HCT116 (cell line): ENCODE results near the gene SPON1. TPM values are rescaled to one million over a fixed set of nuclear protein-coding genes. Genes with fewer than 3 reads are reported as not detected.

Experiments used
- ATAC-seq: fragments of 200-7000 bp; cut with Tn5 transposase; 2 replicates; pipeline ENCODE4 v1.9.1; 2020; ENCODE audit warnings: mild to moderate bottlenecking, moderate library complexity
- BruUV-seq: library from RNA; stranded (reverse); fragments of 400-500 nt; replicated peaks from 2 replicates; lab custom pipeline; 2021; lab: Mats Ljungman, UMichigan
- CTCF ChIA-PET: fragments of 300-600 bp; sonication (Branson Sonifier 250); formaldehyde crosslinking; loops from one replicate; lab custom pipeline; 2021; ENCODE audit warnings: antibody characterized with exemption; lab: Charles Lee
- POLR2A ChIA-PET: fragments of 300-600, 350-600 bp; sonication (Branson Sonifier 250); formaldehyde crosslinking; loops from one replicate; lab custom pipeline; 2021; ENCODE audit warnings: antibody characterized with exemption; lab: Charles Lee
- RAD21 ChIA-PET, 2 experiments: fragments of 300-600 bp; sonication (Branson Sonifier 250); formaldehyde crosslinking; loops; one replicate each; lab custom pipeline; 2023; ENCODE audit warnings: low total read pairs in 2 of 2; ENCODE audit not compliant: uncharacterized antibody in 2 of 2, unreplicated experiment in 2 of 2, low non-redundant PET in 1 of 2; lab: Charles Lee
- DNase-seq: peaks from one replicate; pipeline ENCODE4 v3.0.0-alpha.2; 2010; ENCODE audit warnings: low read depth, low spot score
- H2AFZ ChIP-seq: fragments of 200-600 bp; shearing (Covaris generic), sonication (generic); 2 replicates; pipeline ENCODE4 v1.6.1; 2017; ENCODE audit warnings: low read depth, mixed run types, mixed read lengths, antibody characterized with exemption, low read length; ENCODE audit not compliant: poor library complexity, severe bottlenecking
- H3K27ac ChIP-seq: 2 replicates; pipeline ENCODE4 v1.5.1; 2012; ENCODE audit warnings: low read depth, low read length
- H3K27me3 ChIP-seq: fragments of 200-600 bp; sonication (generic); 2 replicates; pipeline ENCODE4 v1.6.1; 2016; ENCODE audit warnings: mixed run types, low read length, mixed read lengths; ENCODE audit not compliant: insufficient read depth
- H3K36me3 ChIP-seq, 2 experiments: fragments of 200-500 bp in 1 of 2; fragments of 200-600 bp in 1 of 2; sonication (Bioruptor generic) in 1 of 2; sonication (generic) in 1 of 2; 2 replicates each; pipeline versions ENCODE4 v1.5.1 to v1.6.1; 2014 to 2016; ENCODE audit warnings: low read length in 2 of 2, inconsistent platforms in 1 of 2, mixed read lengths in 1 of 2, mixed run types in 1 of 2; ENCODE audit not compliant: insufficient read depth in 2 of 2, control insufficient read depth in 1 of 2
- H3K4me1 ChIP-seq, 2 experiments: fragments of 200-600 bp in 1 of 2; sonication (generic) in 1 of 2; 2 replicates each; pipeline versions ENCODE4 v1.5.1 to v1.6.1; 2012 to 2017; ENCODE audit warnings: low read length in 2 of 2, inconsistent platforms in 1 of 2, mild to moderate bottlenecking in 1 of 2, mixed read lengths in 1 of 2, mixed run types in 1 of 2, moderate library complexity in 1 of 2; ENCODE audit not compliant: insufficient read depth in 2 of 2, control insufficient read depth in 1 of 2
- H3K4me2 ChIP-seq: fragments of 200-600 bp; sonication (generic); 2 replicates; pipeline ENCODE4 v1.6.1; 2017; ENCODE audit warnings: mixed run types, low read length, mixed read lengths
- H3K4me3 ChIP-seq, 2 experiments: fragments of 200-600 bp in 1 of 2; sonication (generic) in 1 of 2; replicated peaks in 1 of 2; 2 replicates each; pipeline ENCODE4 v1.5.1; 2011 to 2016; ENCODE audit warnings: low read length in 2 of 2, control low read depth in 1 of 2, low read depth in 1 of 2, mild to moderate bottlenecking in 1 of 2, mixed read lengths in 1 of 2, mixed run types in 1 of 2
- H3K79me2 ChIP-seq: fragments of 200-600 bp; sonication (generic); 2 replicates; pipeline ENCODE4 v1.6.1; 2017; ENCODE audit warnings: mild to moderate bottlenecking, mixed run types, low read length, moderate library complexity, mixed read lengths; ENCODE audit not compliant: insufficient read depth
- H3K9ac ChIP-seq: fragments of 200-600 bp; sonication (generic); 2 replicates; pipeline ENCODE4 v1.6.1; 2016; ENCODE audit warnings: low read length, mixed read lengths
- H3K9me2 ChIP-seq: fragments of 200-600 bp; sonication (generic), shearing (Covaris generic); 2 replicates; pipeline ENCODE4 v1.6.1; 2017; ENCODE audit warnings: mixed run types, mild to moderate bottlenecking, moderate library complexity; ENCODE audit not compliant: insufficient read depth
- H3K9me3 ChIP-seq, 2 experiments: fragments of 200-500 bp in 1 of 2; fragments of 200-600 bp in 1 of 2; sonication (Bioruptor generic) in 1 of 2; sonication (generic) in 1 of 2; 2 replicates each; pipeline ENCODE4 v1.6.1; 2014 to 2017; ENCODE audit warnings: low read length in 2 of 2, mixed read lengths in 2 of 2, inconsistent platforms in 1 of 2, low read depth in 1 of 2, mild to moderate bottlenecking in 1 of 2, mixed run types in 1 of 2, moderate library complexity in 1 of 2; ENCODE audit not compliant: control insufficient read depth in 1 of 2, insufficient read depth in 1 of 2
- H4K20me1 ChIP-seq: fragments of 200-600 bp; sonication (generic), shearing (Covaris generic); 2 replicates; pipeline ENCODE4 v1.6.1; 2017; ENCODE audit warnings: mixed run types, mild to moderate bottlenecking, moderate library complexity; ENCODE audit not compliant: insufficient read depth
- ELF1 ChIP-seq: IDR thresholded peaks from 2 replicates; pipeline ENCODE4 v1.6.1; 2012; ENCODE audit warnings: low read depth, borderline replicate concordance
- EZH2 ChIP-seq: fragments of 200-600 bp; sonication (generic); IDR thresholded peaks from 2 replicates; pipeline ENCODE4 v1.6.1; 2017; ENCODE audit warnings: antibody characterized with exemption, mixed run types
- FOSL1 ChIP-seq: IDR thresholded peaks from 2 replicates; pipeline ENCODE4 v1.6.1; 2012; ENCODE audit warnings: low read depth
- POLR2A ChIP-seq: IDR thresholded peaks from 2 replicates; pipeline ENCODE4 v1.7.0; 2011; ENCODE audit warnings: borderline replicate concordance; ENCODE audit not compliant: insufficient read depth, insufficient read length; ENCODE audit errors: extremely low read depth
- POLR2AphosphoS5 ChIP-seq: IDR thresholded peaks from 2 replicates; pipeline ENCODE4 v1.6.1; 2011; ENCODE audit warnings: mild to moderate bottlenecking, low read depth, low read length, moderate library complexity
- SP1 ChIP-seq: IDR thresholded peaks from 2 replicates; pipeline ENCODE4 v1.6.1; 2012; ENCODE audit warnings: low read depth
- intact Hi-C: fragments of 100-400 bp; cut with micrococcal nuclease; formaldehyde crosslinking; loops from 2 replicates; pipeline ENCODE4 v1.10.0; 2022
- total RNA-seq: library from RNA; stranded (reverse); gene quantifications from one replicate; pipeline ENCODE4 v1.2.1, GENCODE V29; 2021; ENCODE audit not compliant: unreplicated experiment
- TF ChIP-seq, protein P1 (sequence below): IDR thresholded peaks from 2 replicates; pipeline ENCODE4 v1.6.1; 2011; ENCODE audit warnings: mild to moderate bottlenecking, low read length, moderate library complexity; ENCODE audit not compliant: insufficient replicate concordance; ENCODE audit errors: extremely low read depth

The SPON1 gene
- total RNA-seq, 1 experiment from 2014 or later: 0.17 TPM

DNA sequence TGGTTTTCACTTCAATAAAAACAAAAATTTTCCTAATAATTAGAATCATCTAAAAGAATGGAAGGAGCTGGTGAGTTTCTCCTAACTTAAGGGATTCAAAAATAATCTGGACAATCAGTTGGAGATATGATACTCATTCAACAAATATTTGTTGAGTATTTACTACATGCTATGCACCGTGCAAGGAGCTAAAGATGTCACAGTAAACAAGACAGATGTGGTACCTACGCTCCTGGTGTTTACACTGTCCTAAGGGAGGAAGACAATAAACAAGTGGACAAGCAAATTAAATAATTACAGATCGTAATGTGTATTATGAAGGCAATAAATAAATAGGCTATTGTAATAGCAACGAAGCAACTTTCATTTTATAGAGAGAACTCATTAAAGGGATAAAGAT, 9.9 kb upstream of the SPON1 start:
- Histone ChIP-seq H3K9me3 (no peaks in the 10 kb centered on the region), H3K9me2 (no peaks in the 10 kb centered on the region), H4K20me1 (no peaks in the 10 kb centered on the region), H2AFZ (no peak overlapping the region), H3K4me2 (peak overlapping the region; percentile 10; the same call in 1 of the 2 replicates), H3K27ac (no peak overlapping the region), H3K4me1 (peaks cover 0 to 5% of the 10 kb centered on the region in 2 experiments; a peak in 1 of 4 replicates), H3K79me2 (no peaks in the 10 kb centered on the region), H3K4me3 (no peak overlapping the region), H3K27me3 (peaks cover 16% of the 10 kb centered on the region; the same call in 1 of the 2 replicates), H3K36me3 (no peaks in the 10 kb centered on the region), H3K9ac (no peak overlapping the region)
- ATAC-seq (no peak), DNase-seq (no peak)
- CTCF ChIA-PET: interaction anchor here (1.3 to 1.9 kb wide), 3 partner anchors 176 to 183 kb away, joined by 3 to 9 read pairs (median 6); no protein-coding TSS in a partner anchor
- RAD21 ChIA-PET: no interaction called here
- intact Hi-C loops: no loop called here
- BruUV-seq: no TSS peak
- POLR2A ChIA-PET: no interaction called here
- no peak for TF ChIP-seq EZH2

GRCh38 chr11:13954591-13954990, 7.9 kb upstream of the SPON1 start:
- TF ChIP-seq, protein P1, sequence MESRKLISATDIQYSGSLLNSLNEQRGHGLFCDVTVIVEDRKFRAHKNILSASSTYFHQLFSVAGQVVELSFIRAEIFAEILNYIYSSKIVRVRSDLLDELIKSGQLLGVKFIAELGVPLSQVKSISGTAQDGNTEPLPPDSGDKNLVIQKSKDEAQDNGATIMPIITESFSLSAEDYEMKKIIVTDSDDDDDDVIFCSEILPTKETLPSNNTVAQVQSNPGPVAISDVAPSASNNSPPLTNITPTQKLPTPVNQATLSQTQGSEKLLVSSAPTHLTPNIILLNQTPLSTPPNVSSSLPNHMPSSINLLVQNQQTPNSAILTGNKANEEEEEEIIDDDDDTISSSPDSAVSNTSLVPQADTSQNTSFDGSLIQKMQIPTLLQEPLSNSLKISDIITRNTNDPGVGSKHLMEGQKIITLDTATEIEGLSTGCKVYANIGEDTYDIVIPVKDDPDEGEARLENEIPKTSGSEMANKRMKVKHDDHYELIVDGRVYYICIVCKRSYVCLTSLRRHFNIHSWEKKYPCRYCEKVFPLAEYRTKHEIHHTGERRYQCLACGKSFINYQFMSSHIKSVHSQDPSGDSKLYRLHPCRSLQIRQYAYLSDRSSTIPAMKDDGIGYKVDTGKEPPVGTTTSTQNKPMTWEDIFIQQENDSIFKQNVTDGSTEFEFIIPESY: no peak
- TF ChIP-seq SP1: no peak
- no peak for TF ChIP-seq FOSL1
- TF ChIP-seq POLR2A: no peak
- TF ChIP-seq POLR2AphosphoS5: no peak
- TF ChIP-seq ELF1: no peak
- Histone ChIP-seq H3K4me2 (no peak overlapping the region), H2AFZ (no peak overlapping the region), H3K27ac (no peak overlapping the region), H4K20me1 (no peaks in the 10 kb centered on the region), H3K36me3 (no peaks in the 10 kb centered on the region), H3K4me3 (no peak overlapping the region), H3K27me3 (peaks cover 23% of the 10 kb centered on the region; the same call in 1 of the 2 replicates), H3K79me2 (no peaks in the 10 kb centered on the region), H3K4me1 (peaks cover 0 to 5% of the 10 kb centered on the region in 2 experiments; a peak in 1 of 4 replicates), H3K9ac (no peak overlapping the region), H3K9me3 (no peaks in the 10 kb centered on the region), H3K9me2 (no peaks in the 10 kb centered on the region)
- RAD21 ChIA-PET: interaction anchor here in 1 of 2 experiments (1.2 kb wide), 1 partner anchor 299 kb away, joined by 3 read pairs; no protein-coding TSS in a partner anchor
- no TSS peak for BruUV-seq
- intact Hi-C loops: no loop called here
- no peak for DNase-seq
- POLR2A ChIA-PET: no interaction called here
- ATAC-seq: no peak
- CTCF ChIA-PET: interaction anchor here (0.8 to 5.6 kb wide), 3 partner anchors 194 to 296 kb away, joined by 3 to 35 read pairs (median 3); no protein-coding TSS in a partner anchor
